Astrocyte of the spinal cord (primary cell): Measurements from ENCODE around the gene ZDHHC17.

Source experiments
- DNase-seq: peaks from one replicate; pipeline ENCODE4 v3.0.0; 2011; ENCODE audit warnings: low read depth, low spot score
- H3K4me3 ChIP-seq: 2 replicates; pipeline ENCODE4 v1.5.1; 2011; ENCODE audit warnings: low read depth, mild to moderate bottlenecking, low read length, moderate library complexity
- in situ Hi-C: cut with HindIII; loops from 2 replicates; pipeline ENCODE4 v1.10.0; 2017; ENCODE audit warnings: low sequenced_read_pairs
- TF ChIP-seq, protein P1 (sequence below): IDR thresholded peaks from 2 replicates; pipeline ENCODE4 v1.5.1; 2012; ENCODE audit warnings: low read depth, mild to moderate bottlenecking, low read length, inconsistent platforms

ZDHHC17 gene

DNA sequence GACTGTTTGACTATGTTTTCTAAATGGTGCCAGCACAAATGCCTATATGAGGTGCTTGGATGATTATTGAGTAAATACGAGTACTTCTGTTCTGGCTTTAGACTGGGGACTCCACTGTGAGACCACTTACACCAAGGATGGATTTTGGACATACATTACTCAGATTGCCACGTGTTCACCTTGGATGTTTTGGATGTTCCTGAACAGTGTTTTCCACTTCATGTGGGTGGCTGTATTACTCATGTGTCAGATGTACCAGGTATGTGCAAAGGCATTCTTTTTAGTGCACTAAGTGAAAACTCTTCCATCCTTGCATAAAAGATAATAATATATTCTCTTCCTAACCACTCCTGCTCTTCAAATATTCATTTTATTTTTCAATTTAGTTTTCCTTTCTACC is 84.2 kb downstream of the ZDHHC17 start:
- TF ChIP-seq, protein P1, sequence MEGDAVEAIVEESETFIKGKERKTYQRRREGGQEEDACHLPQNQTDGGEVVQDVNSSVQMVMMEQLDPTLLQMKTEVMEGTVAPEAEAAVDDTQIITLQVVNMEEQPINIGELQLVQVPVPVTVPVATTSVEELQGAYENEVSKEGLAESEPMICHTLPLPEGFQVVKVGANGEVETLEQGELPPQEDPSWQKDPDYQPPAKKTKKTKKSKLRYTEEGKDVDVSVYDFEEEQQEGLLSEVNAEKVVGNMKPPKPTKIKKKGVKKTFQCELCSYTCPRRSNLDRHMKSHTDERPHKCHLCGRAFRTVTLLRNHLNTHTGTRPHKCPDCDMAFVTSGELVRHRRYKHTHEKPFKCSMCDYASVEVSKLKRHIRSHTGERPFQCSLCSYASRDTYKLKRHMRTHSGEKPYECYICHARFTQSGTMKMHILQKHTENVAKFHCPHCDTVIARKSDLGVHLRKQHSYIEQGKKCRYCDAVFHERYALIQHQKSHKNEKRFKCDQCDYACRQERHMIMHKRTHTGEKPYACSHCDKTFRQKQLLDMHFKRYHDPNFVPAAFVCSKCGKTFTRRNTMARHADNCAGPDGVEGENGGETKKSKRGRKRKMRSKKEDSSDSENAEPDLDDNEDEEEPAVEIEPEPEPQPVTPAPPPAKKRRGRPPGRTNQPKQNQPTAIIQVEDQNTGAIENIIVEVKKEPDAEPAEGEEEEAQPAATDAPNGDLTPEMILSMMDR, result no peak
- H3K4me3 ChIP-seq, result no peak overlapping the region
- in situ Hi-C loops, result no loop called here
- DNase-seq, result no peak

DNA sequence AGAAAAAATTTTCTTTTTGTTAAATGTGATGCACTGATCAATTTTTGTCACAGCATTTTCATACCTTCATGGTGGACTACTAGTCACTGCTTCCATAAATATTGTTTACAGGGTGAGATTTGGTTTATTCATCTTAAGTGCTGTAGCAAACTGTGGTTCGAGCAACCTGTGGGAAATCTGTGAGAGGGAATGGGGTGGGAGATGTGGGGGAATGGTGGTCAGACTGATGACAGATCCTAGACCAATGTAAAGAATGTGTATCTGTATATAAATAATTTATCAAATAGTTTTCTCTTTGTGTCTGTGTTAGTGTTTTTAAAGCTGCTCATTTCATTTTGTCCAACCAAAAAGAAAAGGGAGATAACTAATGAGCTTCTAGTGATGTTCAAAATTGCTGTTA is 88.2 kb downstream of the ZDHHC17 start:
- in situ Hi-C loops, result no loop called here
- TF ChIP-seq, protein P1, result no peak
- DNase-seq, result no peak
- H3K4me3 ChIP-seq, result no peak overlapping the region

DNA sequence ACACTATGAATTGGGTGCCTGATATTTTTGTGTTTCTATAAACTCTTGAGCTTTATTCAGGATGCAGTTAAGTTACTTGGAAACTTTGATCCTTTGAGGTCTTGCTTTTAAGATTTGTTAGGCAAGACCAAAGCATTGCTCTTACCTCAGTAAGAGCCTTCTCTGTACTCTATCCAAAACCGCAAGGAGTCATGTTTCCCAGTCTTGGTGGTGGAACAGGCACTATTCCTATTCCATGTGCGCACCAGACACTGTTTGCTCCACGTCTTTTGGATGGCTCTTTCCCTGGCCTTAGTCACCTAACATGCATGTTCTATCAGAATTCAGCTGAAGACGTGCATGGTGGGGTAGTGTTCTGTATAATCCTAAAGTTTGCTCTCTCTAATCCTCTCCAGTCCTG is 91.4 kb downstream of the ZDHHC17 start:
- DNase-seq, result no peak
- TF ChIP-seq, protein P1, result no peak
- H3K4me3 ChIP-seq, result no peak overlapping the region
- in situ Hi-C loops, result no loop called here

DNA sequence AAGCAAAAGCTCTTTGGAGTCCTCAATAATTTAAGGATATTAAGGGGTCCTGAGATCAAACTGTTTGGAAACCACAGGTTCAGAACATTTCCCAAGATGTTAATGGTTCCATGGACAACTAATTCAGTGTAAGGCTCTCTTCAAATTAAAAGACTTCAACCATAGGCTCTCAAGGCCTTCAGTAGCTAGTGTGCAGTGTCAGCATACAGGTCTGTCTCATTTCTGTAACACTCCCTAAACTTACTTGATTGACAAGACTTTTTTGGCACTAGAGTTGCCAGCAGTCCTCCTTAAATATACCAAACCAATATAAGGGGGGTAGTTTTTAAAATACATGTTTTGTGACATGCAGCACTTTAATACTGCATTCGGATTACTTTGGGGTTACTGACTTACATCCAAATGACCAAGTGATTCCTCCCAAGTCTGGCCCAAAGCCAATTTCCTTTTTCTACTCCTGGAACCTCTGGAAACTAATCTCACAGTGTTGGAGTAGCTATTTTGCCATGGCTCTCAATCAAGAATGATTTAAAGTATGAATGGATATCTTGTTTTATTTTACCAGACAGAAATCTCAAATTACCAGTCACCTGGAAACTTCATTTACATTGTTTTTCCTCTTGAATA is 92.2 kb downstream of the ZDHHC17 start:
- TF ChIP-seq, protein P1, result no peak
- in situ Hi-C loops, result no loop called here
- no peak overlapping the region for H3K4me3 ChIP-seq
- no peak for DNase-seq

DNA sequence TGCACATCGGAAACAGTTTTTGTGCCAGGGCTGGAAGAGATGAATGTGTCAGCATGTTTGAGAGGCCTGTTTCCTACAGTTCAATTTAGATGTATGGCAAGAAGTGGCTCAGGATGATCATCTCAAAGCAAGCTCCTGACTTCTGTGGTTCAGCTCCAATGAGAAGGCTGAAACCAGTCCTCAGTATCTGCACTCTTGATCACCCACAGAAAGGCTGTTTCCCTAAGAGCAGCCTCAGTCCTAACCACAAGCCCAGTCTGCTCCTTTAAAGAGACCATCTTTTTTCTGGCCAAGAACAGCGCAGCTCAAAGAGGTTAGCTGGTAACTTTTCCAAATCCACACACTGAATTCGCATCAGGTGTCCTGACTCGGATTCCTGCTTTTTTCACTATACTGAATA is 95.7 kb downstream of the ZDHHC17 start:
- no peak for DNase-seq
- H3K4me3 ChIP-seq, result no peak overlapping the region
- TF ChIP-seq, protein P1, result no peak
- in situ Hi-C loops, result no loop called here

DNA sequence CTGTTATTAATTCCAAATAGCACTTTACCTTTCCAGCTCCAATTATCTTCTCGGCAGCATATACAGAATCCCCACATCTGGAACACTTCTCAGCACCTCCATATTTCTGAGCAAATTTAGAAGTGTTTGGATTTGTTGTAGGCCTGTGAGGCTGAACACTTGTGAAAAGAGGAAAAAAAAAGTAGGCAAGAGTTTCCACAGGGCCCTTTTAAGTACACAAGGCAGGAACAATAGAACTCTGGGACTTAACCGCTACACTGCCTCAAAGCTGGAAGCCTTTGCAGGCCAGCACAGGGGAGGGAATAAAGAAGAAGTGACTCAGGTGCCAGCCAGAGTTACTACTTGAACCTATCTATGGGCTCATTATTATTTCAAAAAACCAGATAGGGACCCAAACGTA is 96.3 kb downstream of the ZDHHC17 start:
- DNase-seq, result no peak
- in situ Hi-C loops, result no loop called here
- no peak overlapping the region for H3K4me3 ChIP-seq
- TF ChIP-seq, protein P1, result no peak
